Uterus (tissue), 2 donors: ENCODE data around the gene ZNF302.
"Not testable (repeated sequence)": the region's sequence is repeated elsewhere in the genome, so short reads cannot be mapped to it uniquely, and the experiment has no call there.

Experiments used
- POLR2A ChIP-seq, 2 donors: fragments of 450-650 bp; IDR thresholded peaks; one replicate each; pipeline ENCODE4 v1.6.1; 2016; ENCODE audit warnings: antibody characterized with exemption in 2 of 2, mild to moderate bottlenecking in 1 of 2, moderate library complexity in 1 of 2
- TF ChIP-seq, protein P1 (sequence below), 4 experiments: fragments of 200-600 bp in 2 of 4; fragments of 450-650 bp in 2 of 4; sonication (generic) in 2 of 4; IDR thresholded peaks; one replicate each; pipeline ENCODE4 v1.5.1; 2016 to 2019; ENCODE audit warnings: antibody characterized with exemption in 4 of 4, mild to moderate bottlenecking in 2 of 4, moderate library complexity in 1 of 4

GRCh38 chr19:34685266-34685665 lies 7.8 kb downstream of the ZNF302 start:
- TF ChIP-seq, protein P1, sequence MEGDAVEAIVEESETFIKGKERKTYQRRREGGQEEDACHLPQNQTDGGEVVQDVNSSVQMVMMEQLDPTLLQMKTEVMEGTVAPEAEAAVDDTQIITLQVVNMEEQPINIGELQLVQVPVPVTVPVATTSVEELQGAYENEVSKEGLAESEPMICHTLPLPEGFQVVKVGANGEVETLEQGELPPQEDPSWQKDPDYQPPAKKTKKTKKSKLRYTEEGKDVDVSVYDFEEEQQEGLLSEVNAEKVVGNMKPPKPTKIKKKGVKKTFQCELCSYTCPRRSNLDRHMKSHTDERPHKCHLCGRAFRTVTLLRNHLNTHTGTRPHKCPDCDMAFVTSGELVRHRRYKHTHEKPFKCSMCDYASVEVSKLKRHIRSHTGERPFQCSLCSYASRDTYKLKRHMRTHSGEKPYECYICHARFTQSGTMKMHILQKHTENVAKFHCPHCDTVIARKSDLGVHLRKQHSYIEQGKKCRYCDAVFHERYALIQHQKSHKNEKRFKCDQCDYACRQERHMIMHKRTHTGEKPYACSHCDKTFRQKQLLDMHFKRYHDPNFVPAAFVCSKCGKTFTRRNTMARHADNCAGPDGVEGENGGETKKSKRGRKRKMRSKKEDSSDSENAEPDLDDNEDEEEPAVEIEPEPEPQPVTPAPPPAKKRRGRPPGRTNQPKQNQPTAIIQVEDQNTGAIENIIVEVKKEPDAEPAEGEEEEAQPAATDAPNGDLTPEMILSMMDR (IDR thresholded peaks at IDR 0.05), result not testable (repeated sequence)
- not testable (repeated sequence) for TF ChIP-seq POLR2A (IDR thresholded peaks at IDR 0.05)
